ENCODE data around the gene WDR64.
"Not testable (repeated sequence)": the region's sequence is repeated elsewhere in the genome, so short reads cannot be mapped to it uniquely, and the experiment has no call there.

The WDR64 gene

GRCh38 chr1:241701483-241702295 lies 49.6 kb downstream of the WDR64 start:
- DNase-seq (ENCODE audit: low read depth) = peak; percentile 47

GRCh38 chr1:241702442-241703373 lies 50.6 kb downstream of the WDR64 start:
- peak; percentile 70 for DNase-seq (ENCODE audit: low read depth)

DNA sequence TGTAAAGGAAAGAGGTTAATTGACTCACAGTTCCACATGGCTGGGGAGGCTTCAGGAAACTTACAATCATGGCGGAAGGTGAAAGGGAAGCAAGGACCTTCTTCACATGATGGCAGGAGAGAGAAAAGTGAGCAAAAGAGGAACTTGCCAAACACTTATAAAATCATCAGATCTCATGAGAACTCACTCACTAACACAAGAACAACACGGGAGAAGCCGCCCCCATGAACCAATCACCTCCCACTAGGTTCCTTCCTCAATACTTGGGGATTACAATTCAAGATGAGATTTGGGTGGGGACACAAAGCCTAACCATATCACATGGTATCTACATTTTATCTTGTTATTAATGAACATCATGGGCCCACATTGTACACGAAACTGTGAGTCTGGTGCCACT lies 51.7 kb downstream of the WDR64 start:
- not testable (repeated sequence) for DNase-seq (ENCODE audit: low read depth)

GRCh38 chr1:241706257-241706656 lies 54.2 kb downstream of the WDR64 start:
- DNase-seq (ENCODE audit: low read depth) = peak; percentile 49

- DNase-seq (ENCODE audit: low read depth) = peak; percentile 92
Measured at GRCh38 chr1:241706967-241707366, 54.9 kb downstream of the WDR64 start.

- DNase-seq (ENCODE audit: low read depth) = no peak
Measured at GRCh38 chr1:241707442-241707841, 55.4 kb downstream of the WDR64 start.

DNA sequence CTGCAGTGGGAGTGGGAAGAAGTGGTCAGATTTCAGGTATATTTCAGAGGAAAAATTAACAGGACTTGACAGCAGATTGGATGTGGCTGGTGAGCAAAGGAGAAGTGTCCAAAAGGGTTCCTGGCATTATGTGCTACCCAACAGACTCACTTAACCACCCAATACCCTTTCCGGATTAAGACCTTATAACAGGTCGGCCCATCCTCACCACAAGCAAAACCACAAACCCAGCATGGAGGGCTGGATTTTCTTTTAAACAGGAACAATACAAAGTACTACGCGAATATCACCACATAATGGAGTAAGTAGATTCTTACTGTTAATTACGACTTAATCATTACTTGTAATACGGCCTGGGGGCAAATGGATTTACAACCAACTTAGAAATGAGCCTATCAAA lies 59.2 kb downstream of the WDR64 start:
- no peak for DNase-seq (ENCODE audit: low read depth)

DNA sequence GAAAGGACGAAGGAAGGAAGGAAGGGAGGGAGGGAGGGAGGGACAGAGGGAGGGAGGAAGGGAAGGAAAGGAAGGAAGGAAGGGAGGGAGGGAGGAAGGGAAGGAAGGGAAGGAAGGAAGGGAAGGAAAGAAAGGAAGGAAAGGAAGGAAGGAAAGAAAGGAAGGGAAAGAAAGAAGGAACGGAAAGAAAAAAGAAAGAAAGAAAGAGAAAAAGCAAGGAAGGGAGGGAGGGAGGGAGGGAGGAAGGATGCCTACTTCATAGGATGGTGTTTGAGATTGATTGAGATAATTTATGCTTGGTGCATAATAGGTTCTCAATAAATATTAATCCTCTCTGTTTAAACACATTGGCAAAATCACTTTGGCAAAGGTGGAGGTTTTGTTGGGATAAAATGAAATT lies 61.2 kb downstream of the WDR64 start:
- no peak for DNase-seq (ENCODE audit: low read depth)

GRCh38 chr1:241714321-241715218 lies 62.5 kb downstream of the WDR64 start:
- no peak for DNase-seq (ENCODE audit: low read depth)

DNA sequence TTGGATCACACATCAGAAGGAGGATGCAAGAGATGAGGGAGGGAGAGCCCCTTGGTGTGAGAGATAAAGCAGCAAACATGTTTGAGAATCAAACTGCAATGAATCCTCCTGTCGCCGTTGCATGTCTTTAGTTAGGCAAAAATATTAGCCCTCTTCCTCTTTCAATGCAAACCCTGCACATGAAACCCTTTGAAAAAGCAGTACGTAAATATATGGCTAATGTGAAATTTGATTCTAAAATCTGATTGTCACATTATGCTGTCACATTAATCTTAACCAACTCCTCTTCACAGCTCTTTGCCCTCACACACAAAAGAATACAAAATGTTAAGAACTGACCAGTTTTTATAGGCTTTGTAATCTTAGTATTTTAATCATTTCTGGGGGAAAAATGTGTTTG lies 63.4 kb downstream of the WDR64 start:
- no peak for DNase-seq (ENCODE audit: low read depth)

DNA sequence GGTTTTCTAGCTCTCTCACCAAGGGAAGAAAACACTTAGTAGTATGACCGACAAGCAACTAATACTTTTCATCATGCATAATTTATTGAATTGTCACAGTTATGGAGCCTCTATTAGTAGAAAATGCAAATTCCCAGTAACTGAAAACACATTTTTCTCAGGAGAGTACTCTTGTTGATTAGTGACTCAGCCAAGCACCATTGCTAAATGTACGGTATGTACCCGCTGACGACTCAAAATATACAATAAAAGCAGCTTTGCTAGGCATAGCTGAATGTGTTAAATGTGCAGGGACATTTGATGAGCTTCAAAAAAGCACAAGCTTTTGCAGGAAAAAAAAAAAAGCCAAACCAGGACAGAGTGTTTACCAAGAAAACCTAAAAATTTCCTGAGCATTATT lies 63.9 kb downstream of the WDR64 start:
- DNase-seq (ENCODE audit: low read depth) = peak; percentile 70

DNA sequence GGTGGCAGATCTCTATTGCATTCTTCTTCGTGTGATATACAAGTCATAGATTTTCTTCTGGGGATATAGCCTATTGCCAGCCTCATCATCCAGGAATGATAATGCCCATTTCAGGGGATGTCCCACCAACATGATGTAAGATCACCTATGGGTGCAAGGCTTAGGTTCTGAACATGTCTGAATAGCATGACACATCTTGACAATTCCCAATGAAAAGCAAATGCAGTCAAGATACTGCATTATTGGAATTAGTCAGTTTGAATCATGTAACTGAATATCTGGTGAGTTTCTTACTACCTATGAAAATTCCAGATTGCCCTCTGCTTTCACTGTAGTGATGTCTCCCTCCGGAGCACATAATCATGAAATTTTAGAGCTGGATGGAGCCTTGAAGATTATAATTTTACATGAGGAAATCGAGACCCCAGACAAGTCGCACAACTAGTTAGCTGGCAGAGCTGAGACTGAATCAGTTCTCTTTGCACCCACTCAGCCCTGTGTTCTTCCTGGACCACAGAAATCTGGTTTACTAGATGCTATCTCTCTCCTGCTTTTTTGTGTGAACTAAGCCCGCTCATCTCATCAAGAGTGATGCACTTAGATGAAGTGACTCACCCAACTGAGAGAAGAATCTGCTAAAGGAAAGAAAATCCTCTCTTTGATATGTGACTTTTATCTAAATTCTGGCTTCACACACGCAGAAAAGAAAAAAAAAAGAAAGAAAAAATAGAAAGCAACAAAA lies 65.0 kb downstream of the WDR64 start:
- DNase-seq (ENCODE audit: low read depth) = peak; percentile 80

- DNase-seq (ENCODE audit: low read depth) = no peak
Measured at GRCh38 chr1:241717975-241718374, 65.9 kb downstream of the WDR64 start.

DNA sequence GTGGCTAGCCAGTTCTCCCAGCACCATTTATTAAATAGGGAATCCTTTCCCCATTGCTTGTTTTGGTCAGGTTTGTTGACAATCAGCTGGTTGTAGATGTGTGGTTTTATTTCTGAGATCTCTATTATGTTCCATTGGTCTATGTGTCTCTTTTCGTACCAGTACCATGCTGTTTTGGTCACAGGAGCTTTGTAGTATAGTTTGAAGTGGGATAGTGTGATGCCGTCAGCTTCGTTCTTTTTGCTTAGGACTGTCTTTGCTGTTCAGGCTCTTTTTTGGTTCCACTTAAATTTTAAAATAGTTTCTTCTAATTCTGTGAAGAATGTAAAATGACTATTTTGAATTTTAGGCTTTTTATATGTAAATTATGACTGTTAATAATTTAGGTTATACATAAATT lies 68.9 kb downstream of the WDR64 start:
- DNase-seq (ENCODE audit: low read depth) = no peak

- DNase-seq (ENCODE audit: low read depth) = no peak
Measured at GRCh38 chr1:241722947-241723346, 70.9 kb downstream of the WDR64 start.

GRCh38 chr1:241724741-241725356 lies 72.8 kb downstream of the WDR64 start:
- DNase-seq (ENCODE audit: low read depth) = no peak

- no peak for DNase-seq (ENCODE audit: low read depth)
Measured at GRCh38 chr1:241730031-241730430, 78.0 kb downstream of the WDR64 start.

DNA sequence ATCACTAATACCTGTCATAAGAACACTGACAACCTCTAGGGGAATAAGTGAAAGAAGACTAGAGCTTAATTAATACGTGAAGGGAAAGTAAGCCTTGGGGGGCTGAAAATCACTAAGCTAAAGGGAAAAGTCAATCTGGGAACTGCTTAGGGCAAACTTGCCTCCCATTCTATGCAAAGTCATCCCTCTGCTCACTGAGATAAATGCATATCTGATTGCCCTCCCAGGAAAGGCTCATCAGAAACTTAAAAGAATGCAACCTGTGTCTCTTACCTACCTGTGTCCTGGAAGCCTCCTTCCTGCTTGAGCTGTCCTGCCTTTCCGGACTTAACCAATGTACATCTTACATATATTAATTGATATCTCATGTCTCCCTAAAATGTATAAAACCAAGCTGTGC lies 81.8 kb downstream of the WDR64 start:
- no peak for DNase-seq (ENCODE audit: low read depth)

DNA sequence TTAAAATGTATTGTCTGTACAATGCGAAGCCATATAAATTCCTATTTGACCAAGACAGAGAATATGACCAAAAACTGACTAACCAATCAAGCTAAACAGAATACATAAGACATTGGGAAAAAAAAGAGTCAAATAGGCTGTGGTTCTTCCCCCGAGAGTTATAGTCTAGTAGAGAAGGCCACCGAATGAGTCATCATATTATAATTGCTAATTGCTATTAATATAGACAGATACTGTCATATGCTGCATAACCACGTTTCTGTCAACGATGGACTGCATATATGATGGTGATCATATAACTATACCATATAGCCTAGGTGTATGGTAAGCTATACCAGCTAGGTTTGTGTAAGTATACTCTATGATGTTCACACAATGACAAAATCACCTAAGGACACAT lies 82.5 kb downstream of the WDR64 start:
- no peak for DNase-seq (ENCODE audit: low read depth)

DNA sequence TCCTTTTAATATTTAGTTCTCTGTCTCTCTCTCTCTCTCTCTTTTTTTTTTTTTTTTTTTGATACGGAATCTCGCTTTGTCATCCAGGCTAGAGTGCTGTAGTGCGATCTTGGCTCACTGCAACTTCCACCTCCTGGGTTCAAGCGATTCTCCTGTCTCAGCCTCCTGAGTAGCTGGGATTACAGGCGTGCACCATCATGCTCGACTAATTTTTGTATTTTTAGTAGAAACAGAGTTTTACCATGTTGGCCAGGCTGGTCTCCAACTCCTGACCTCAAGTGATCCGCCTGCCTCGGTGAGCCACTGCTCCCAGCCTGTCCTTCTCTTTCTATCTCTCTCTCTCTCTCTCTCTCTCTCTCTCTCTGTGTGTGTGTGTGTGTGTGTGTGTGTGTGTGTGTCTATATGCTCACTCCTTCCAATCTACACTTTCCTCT lies 83.4 kb downstream of the WDR64 start:
- DNase-seq (ENCODE audit: low read depth) = not testable (repeated sequence)

DNA sequence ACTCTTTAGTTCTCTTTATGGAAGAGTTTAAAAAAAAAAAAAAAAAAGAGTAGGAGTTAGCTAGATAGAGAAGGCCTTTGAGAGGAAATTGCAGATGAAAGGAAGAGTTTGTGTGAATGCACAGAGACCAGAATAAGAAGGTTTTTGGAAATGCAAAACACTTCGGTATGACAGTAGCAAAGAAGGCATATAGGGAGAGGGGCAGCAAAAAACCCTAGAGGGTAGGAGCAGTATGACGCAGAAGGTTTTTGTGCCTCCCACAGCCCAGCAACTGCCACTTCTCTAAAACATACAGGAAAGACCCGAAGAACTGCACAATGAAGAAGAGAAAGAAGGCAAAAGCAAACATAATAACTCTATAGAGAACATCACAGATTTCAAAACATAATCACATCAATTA lies 84.3 kb downstream of the WDR64 start:
- DNase-seq (ENCODE audit: low read depth) = no peak
